Duodenal mucosa (tissue), 2 donors: ENCODE data around the gene PRLR.
"Not testable (repeated sequence)": the region's sequence is repeated elsewhere in the genome, so short reads cannot be mapped to it uniquely, and the experiment has no call there.

Experiments used
- H3K27ac ChIP-seq: one replicate; pipeline ENCODE4 v1.7.0; 2013; ENCODE audit warnings: low read depth, low read length
- H3K27me3 ChIP-seq, 2 donors: one replicate each; pipeline ENCODE4 v1.7.0; 2013; ENCODE audit warnings: low read length in 2 of 2, control low read depth in 1 of 2; ENCODE audit not compliant: insufficient read depth in 2 of 2, control insufficient read depth in 1 of 2
- H3K36me3 ChIP-seq, 2 donors: one replicate each; pipeline ENCODE4 v1.7.0; 2013; ENCODE audit warnings: low read length in 2 of 2, control low read depth in 1 of 2; ENCODE audit not compliant: insufficient read depth in 2 of 2, control insufficient read depth in 1 of 2
- H3K4me1 ChIP-seq, 2 donors: one replicate each; pipeline ENCODE4 v1.7.0; 2013; ENCODE audit warnings: low read length in 2 of 2, control low read depth in 1 of 2; ENCODE audit not compliant: insufficient read depth in 2 of 2, control insufficient read depth in 1 of 2
- H3K4me3 ChIP-seq, 2 donors: one replicate each; pipeline ENCODE4 v1.7.0; 2013; ENCODE audit warnings: low read length in 2 of 2, low read depth in 1 of 2
- H3K9ac ChIP-seq, 2 donors: one replicate each; pipeline ENCODE4 v1.7.0; 2013; ENCODE audit warnings: low read length in 2 of 2, low read depth in 1 of 2
- H3K9me3 ChIP-seq, 2 donors: one replicate each; pipeline ENCODE4 v1.7.0; 2013; ENCODE audit warnings: low read length in 2 of 2, control low read depth in 1 of 2; ENCODE audit not compliant: control insufficient read depth in 1 of 2

Gene PRLR

DNA sequence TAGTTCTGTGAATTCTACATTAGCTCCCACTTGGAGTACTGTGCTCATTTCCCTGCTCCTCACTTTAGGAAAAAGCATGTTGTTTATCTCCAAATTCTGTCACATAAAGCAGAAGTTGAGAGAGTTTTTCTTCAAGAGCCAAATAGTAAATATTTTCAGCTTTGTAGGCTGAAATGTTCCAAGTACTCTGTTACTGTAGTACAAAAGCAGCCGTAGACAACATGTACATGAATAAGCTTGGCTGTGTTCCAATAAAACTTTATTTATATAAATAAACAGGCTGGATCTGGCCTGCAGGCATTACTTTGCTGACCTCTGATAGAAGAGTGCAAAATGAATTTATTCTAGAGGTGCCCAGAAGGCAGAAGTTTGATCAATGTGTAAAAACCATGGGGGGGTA, 109.6 kb downstream of the PRLR start:
- Histone ChIP-seq H3K4me3 (no peak overlapping the region), H3K27me3 (no peaks in the 10 kb centered on the region), H3K4me1 (peaks cover 3 to 24% of the 10 kb centered on the region in 2 donors), H3K9ac (no peak overlapping the region), H3K27ac (no peak overlapping the region), H3K9me3 (no peaks in the 10 kb centered on the region), H3K36me3 (peaks cover 0 to 3% of the 10 kb centered on the region in 2 donors)

DNA sequence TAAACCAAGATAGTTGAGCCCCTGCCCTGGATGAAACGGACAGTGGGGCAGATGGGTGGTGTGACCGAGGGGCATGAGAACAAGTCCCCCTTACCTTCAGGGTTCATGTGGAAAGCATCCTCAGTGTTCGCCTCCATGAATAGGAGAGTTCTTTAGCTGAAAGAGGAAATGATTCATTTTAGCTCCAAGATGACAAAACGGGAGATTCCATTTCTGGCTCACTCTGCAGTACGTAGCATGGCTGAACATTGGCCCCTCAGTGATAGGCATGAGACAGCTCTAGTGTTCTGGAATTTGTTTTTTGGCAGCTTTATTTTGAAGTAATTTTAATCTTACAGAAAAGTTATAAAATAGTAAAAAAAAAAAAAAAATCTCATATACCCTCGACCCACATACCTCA, 112.3 kb downstream of the PRLR start:
- Histone ChIP-seq H3K9me3 (no peaks in the 10 kb centered on the region), H3K4me1 (peaks cover 0 to 9% of the 10 kb centered on the region in 2 donors), H3K4me3 (no peak overlapping the region), H3K36me3 (peaks cover 0 to 8% of the 10 kb centered on the region in 2 donors), H3K9ac (no peak overlapping the region), H3K27ac (no peak overlapping the region), H3K27me3 (no peaks in the 10 kb centered on the region)

DNA sequence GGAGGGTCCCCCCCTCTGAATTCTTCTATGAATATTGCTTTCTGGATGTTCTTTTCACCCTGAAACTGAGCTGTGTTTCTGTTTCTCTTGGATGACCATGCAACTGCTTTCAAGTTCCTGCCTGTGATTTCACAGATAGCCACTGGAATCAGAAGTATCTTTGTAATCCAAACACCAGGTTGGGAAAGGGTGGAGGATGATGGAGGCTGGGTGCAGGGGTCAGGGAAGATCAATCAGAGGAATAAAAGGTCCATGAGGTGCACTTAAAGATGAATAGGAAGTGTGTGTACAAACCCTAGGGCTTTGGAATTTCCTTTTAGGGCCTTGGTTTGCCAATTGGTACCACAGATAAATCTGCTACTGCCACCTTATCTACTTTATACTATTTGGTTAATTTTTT, 114.4 kb downstream of the PRLR start:
- Histone ChIP-seq H3K9ac (no peak overlapping the region), H3K4me1 (peaks cover 0 to 5% of the 10 kb centered on the region in 2 donors), H3K9me3 (no peaks in the 10 kb centered on the region), H3K36me3 (peaks cover 0 to 8% of the 10 kb centered on the region in 2 donors), H3K27me3 (no peaks in the 10 kb centered on the region), H3K27ac (no peak overlapping the region), H3K4me3 (no peak overlapping the region)

DNA sequence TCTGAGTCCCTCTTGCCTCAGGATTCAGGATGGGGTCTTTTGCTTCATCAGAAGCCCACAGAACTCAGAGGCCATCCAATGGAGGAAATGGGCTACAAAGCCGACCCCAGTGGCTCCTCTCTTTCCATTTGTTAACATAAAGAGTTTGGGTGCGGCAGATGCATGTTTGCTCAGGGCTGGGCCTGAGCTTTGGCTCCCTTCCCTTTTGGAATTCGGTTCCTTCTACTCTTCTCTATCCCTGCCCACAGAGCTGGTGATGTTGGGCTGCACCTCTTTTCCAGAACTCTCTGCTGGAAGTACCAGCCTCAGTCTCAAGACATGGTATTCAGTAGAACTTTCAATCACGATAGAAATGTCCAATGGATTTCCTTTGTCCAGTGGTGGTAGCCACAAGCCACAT, 115.6 kb downstream of the PRLR start:
- peaks cover 0 to 5% of the 10 kb centered on the region in 2 donors for H3K4me1 ChIP-seq
- H3K9ac ChIP-seq, result no peak overlapping the region
- no peaks in the 10 kb centered on the region for H3K27me3 ChIP-seq
- H3K27ac ChIP-seq, result no peak overlapping the region
- H3K9me3 ChIP-seq, result no peaks in the 10 kb centered on the region
- no peak overlapping the region for H3K4me3 ChIP-seq
- H3K36me3 ChIP-seq, result peaks cover 0 to 8% of the 10 kb centered on the region in 2 donors

DNA sequence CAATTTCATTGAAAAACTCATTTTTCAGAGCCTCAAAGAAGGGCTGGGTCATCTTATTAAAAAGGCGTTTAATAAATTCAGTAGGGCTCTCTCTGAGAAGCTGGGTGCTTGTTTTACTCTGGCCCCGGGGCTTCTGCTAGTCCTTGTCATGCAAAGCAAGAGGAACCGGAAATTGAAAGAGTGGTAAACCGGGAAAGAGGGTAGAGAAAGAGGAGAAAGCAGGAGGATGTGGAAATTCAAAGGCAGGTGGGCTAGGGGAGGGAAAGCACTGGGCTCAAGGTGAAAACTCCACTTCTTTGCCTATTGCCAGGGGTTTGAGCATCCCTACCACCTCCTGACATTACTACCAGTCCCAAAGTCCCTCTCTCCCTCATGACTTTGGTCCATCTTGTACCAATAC, 118.0 kb downstream of the PRLR start:
- Histone ChIP-seq H3K9ac (no peak overlapping the region), H3K4me1 (peaks cover 0 to 5% of the 10 kb centered on the region in 2 donors), H3K9me3 (no peaks in the 10 kb centered on the region), H3K27ac (no peak overlapping the region), H3K27me3 (no peaks in the 10 kb centered on the region), H3K36me3 (peaks cover 0 to 8% of the 10 kb centered on the region in 2 donors), H3K4me3 (no peak overlapping the region)

DNA sequence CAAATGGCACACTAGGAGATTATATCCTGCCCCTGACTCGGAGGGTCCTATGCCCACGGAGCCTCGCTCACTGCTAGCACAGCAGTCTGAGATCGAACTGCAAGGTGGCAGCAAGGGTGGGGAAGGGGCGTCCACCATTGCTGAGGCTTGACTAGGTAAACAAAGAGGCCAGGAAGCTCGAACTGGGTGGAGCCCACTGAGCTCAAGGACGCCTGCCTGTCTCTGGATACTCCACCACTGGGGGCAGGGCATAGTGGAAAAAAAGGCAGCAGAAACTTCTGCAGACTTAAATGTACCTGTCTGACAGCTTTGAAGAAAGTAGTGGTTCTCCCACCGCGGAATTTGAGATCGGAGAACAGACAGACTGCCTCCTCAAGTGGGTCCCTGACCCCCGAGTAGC, 125.7 kb downstream of the PRLR start:
- not testable (repeated sequence) for H3K27ac ChIP-seq, H3K4me1 ChIP-seq, H3K36me3 ChIP-seq, H3K9ac ChIP-seq, H3K4me3 ChIP-seq, H3K27me3 ChIP-seq, H3K9me3 ChIP-seq

DNA sequence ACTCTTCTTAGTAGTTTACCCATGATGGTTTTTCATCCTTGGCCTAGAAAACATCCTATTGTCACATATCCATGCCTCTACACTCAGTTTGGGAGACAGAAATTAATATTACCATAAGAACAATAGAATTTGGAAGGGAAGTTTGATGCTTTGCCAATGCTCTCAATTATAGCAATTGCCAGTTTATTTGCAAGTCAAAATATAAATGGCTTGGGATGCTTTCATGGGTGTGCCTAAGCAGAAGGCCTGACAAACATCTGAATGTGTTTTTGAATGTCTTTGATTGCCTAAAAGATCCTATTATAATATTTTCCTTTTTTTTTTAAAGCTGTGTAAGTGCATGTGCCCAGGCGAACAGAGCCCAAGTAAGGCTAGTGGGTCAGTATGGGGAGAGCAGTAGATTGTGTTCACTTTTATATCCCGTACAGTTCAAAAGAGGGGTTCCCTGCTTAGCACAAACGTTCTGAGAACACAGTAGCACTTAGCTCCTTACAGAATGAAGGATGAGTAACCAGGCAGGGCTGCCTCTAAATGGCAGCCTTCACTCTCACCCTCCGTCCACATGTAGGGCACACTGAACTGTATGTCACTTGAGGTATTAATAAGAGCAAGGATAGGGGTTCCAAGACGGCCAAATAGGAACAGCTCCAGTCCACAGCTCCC, 126.5 kb downstream of the PRLR start:
- no peak overlapping the region for H3K4me3 ChIP-seq
- no peak overlapping the region for H3K9ac ChIP-seq
- H3K4me1 ChIP-seq, result no peaks in the 10 kb centered on the region
- H3K27me3 ChIP-seq, result no peaks in the 10 kb centered on the region
- no peaks in the 10 kb centered on the region for H3K9me3 ChIP-seq
- no peak overlapping the region for H3K27ac ChIP-seq
- H3K36me3 ChIP-seq, result no peaks in the 10 kb centered on the region

DNA sequence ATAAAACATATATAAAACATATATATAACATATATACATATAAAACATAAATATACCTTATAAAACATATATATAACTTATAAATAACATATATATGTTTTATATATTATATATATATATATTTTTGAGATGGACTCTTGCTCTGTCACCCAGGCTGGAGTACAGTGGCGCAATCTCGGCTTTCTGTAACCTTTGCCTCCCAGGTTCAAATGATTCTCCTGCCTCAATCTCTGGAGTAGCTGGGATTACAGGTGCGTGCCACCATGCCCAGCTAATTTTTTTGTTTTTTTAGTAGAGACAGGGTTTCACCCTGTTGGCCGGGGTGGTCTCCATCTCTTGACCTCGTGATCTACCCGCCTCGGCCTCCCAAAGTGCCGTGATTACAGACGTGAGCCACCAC, 128.6 kb downstream of the PRLR start:
- H3K4me1 ChIP-seq, H3K36me3 ChIP-seq, H3K27ac ChIP-seq, H3K4me3 ChIP-seq, H3K9ac ChIP-seq, H3K27me3 ChIP-seq, H3K9me3 ChIP-seq: not testable (repeated sequence)

DNA sequence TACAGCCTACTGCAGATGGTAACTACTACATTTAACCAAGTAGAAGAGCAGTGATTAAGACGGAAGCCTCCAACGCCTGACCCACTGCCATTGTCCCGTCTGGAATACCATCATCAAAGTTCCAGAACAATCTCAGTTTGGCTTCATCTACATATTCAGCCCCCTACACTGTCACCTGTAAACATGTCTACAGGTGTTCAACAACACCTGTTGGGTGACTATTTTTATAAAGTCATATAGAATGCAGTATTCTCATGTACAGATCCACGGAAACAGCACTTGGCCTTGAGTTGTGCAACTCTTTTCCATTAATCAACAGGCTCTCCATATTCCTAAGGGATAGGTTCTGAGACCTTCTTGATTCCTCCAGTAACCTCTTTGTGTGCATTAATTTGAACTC, 129.3 kb downstream of the PRLR start:
- H3K27me3 ChIP-seq, result no peaks in the 10 kb centered on the region
- no peaks in the 10 kb centered on the region for H3K4me1 ChIP-seq
- H3K36me3 ChIP-seq, result no peaks in the 10 kb centered on the region
- H3K27ac ChIP-seq, result no peak overlapping the region
- no peak overlapping the region for H3K4me3 ChIP-seq
- H3K9ac ChIP-seq, result no peak overlapping the region
- no peaks in the 10 kb centered on the region for H3K9me3 ChIP-seq

DNA sequence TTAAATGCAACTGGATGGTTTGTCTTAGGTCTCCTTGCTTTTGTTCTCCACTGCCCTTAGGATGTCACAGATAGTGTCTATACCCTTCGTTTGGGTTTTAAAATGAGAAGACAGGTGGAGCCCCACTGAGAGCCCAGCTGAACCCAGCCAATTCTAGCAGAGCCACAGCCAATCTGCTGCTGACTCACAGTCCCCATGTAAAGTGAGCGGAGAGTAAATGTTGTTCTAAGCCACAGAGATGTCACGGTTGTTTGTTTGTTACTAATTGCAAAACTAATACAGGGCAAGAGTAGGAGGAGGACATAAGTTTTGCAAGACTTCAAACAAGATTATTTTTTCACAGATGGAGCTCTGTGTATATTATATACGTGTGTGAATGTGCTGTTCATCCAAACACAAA, 132.1 kb downstream of the PRLR start:
- Histone ChIP-seq H3K4me3 (no peak overlapping the region), H3K36me3 (no peaks in the 10 kb centered on the region), H3K9ac (no peak overlapping the region), H3K9me3 (no peaks in the 10 kb centered on the region), H3K27ac (no peak overlapping the region), H3K4me1 (no peaks in the 10 kb centered on the region), H3K27me3 (no peaks in the 10 kb centered on the region)

DNA sequence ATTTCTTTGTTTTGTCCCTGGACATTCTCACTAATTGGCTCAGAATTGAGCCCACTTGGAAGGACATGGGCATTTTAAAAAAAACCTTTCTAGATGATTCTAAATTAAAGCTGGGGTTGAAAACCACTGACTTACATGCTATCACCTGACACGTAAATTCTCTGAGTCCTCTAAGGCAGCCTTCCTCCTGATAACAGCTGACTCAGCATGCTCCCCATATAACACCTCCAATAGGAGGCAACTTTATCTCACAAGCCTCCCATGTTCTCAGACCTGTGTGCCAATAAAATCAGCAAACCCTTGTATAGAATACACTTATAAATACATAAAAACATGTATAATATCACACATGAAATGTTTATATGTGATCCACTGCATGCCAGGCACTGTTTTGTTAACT, 133.4 kb downstream of the PRLR start:
- Histone ChIP-seq H3K9me3 (no peaks in the 10 kb centered on the region), H3K4me1 (no peaks in the 10 kb centered on the region), H3K27me3 (no peaks in the 10 kb centered on the region), H3K36me3 (no peaks in the 10 kb centered on the region), H3K27ac (no peak overlapping the region), H3K9ac (no peak overlapping the region), H3K4me3 (no peak overlapping the region)
